AG09309 (cell line): ENCODE measurements around the gene PSMA2.

Source experiments
- DNase-seq: peaks from one replicate; pipeline ENCODE4 v3.0.0-alpha.2; 2010; ENCODE audit warnings: low read depth
- H3K4me3 ChIP-seq: 2 replicates; pipeline ENCODE4 v1.5.1; 2011; ENCODE audit warnings: mild to moderate bottlenecking, low read depth, low read length, moderate library complexity; ENCODE audit not compliant: control insufficient read depth
- TF ChIP-seq, protein P1 (sequence below): IDR thresholded peaks from 2 replicates; pipeline ENCODE4 v1.5.1; 2011; ENCODE audit warnings: mild to moderate bottlenecking, low read depth, low read length, inconsistent platforms; ENCODE audit not compliant: insufficient read depth, control insufficient read depth; ENCODE audit errors: missing control alignments

PSMA2 gene

GRCh38 chr7:42931834-42932651 is at the start of gene PSMA2, which contains the start of gene MRPL32:
Gene PSMA2, minus strand, starts transcription at chr7:42932174. Its CDS starts 16 bp downstream, at chr7:42932158.
Gene MRPL32, plus strand, starts transcription at chr7:42932376. Its CDS starts 11 bp downstream, at chr7:42932387.
- peak; percentile 92 for DNase-seq
- TF ChIP-seq, protein P1, sequence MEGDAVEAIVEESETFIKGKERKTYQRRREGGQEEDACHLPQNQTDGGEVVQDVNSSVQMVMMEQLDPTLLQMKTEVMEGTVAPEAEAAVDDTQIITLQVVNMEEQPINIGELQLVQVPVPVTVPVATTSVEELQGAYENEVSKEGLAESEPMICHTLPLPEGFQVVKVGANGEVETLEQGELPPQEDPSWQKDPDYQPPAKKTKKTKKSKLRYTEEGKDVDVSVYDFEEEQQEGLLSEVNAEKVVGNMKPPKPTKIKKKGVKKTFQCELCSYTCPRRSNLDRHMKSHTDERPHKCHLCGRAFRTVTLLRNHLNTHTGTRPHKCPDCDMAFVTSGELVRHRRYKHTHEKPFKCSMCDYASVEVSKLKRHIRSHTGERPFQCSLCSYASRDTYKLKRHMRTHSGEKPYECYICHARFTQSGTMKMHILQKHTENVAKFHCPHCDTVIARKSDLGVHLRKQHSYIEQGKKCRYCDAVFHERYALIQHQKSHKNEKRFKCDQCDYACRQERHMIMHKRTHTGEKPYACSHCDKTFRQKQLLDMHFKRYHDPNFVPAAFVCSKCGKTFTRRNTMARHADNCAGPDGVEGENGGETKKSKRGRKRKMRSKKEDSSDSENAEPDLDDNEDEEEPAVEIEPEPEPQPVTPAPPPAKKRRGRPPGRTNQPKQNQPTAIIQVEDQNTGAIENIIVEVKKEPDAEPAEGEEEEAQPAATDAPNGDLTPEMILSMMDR = no peak
- peak within 1 kb of the TSS; percentile 96 for H3K4me3 ChIP-seq

DNA sequence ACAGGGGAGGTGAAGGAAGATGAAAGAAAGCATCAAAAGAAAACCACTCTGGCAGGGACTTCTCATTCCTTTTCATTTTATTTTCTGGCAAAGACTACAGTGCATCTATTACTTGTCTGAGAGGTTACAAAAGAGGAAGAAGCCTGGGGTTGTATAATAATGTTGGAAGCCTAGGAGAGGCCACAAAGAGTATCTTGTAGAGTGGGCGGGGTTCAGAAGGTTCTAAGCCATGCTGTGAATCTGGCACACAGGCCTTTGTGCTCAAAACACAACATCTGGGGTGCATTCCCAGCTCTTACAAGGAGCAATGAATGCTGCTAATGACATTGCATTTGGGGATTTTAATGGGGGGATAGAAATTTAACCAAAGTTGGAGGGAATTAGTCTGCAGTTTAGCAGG is 49.6 kb upstream of the PSMA2 start:
- TF ChIP-seq, protein P1 = no peak
- DNase-seq = no peak
- no peak overlapping the region for H3K4me3 ChIP-seq

- DNase-seq = no peak
- TF ChIP-seq, protein P1 = no peak
- H3K4me3 ChIP-seq = no peak overlapping the region
These were observed 48.5 kb upstream of the PSMA2 start for GRCh38 chr7:42980514-42980913.

GRCh38 chr7:42980084-42980483 is 48.1 kb upstream of the PSMA2 start:
- TF ChIP-seq, protein P1 = no peak
- no peak for DNase-seq

DNA sequence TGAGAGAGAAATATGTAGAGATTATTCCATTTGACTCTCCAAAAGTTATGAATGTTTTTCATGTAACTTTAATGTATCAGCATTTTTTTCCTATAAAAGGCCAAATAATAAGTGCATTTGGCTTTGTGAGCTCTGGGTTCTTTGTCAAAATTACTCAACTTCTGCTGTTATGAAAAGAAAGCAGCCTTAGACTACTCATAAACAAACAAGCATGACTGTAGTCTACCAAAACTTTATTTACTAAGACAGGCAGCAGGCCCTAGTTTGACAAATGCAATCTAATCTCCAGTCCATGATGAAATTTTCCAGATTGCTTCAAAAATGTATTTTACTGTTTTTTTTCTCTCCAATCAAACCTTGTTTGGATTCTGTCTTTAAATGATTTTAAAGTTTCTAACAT is 46.5 kb upstream of the PSMA2 start:
- no peak overlapping the region for H3K4me3 ChIP-seq
- TF ChIP-seq, protein P1 = no peak
- no peak for DNase-seq

More at GRCh38 chr7:42980084-42980483, 48.1 kb upstream of the PSMA2 start:
- no peak overlapping the region for H3K4me3 ChIP-seq

GRCh38 chr7:42976371-42976770 is 44.4 kb upstream of the PSMA2 start:
- TF ChIP-seq, protein P1 = no peak
- no peak for DNase-seq
- no peak overlapping the region for H3K4me3 ChIP-seq
